HepG2 (cell line): Measurements from ENCODE around the gene CALML6. TPM values are rescaled to one million over a fixed set of nuclear protein-coding genes. Genes with fewer than 3 reads are reported as not detected.

Source experiments
- BORCS8-MEF2B ChIP-seq: sonication (generic); formaldehyde crosslinking; IDR thresholded peaks from 2 replicates; pipeline ENCODE4 v1.8.0; 2022; ENCODE audit warnings: mild to moderate bottlenecking, missing genetic modification reagents
- EED ChIP-seq: sonication (generic); formaldehyde crosslinking; IDR thresholded peaks from 2 replicates; pipeline ENCODE4 v1.5.0; 2020; ENCODE audit warnings: mild to moderate bottlenecking, missing genetic modification reagents
- ERF ChIP-seq: IDR thresholded peaks from 2 replicates; pipeline ENCODE4 v1.6.1; 2018; ENCODE audit warnings: missing biosample characterization, missing genetic modification reagents
- ETV5 ChIP-seq: IDR thresholded peaks from 2 replicates; pipeline ENCODE4 v1.6.1; 2018; ENCODE audit warnings: missing biosample characterization, missing genetic modification reagents, inconsistent platforms, borderline replicate concordance
- FOXA1 ChIP-seq, 2 experiments: fragments of 450-650 bp in 1 of 2; sonication (generic) in 1 of 2; formaldehyde crosslinking in 1 of 2; IDR thresholded peaks; 2 replicates each; pipeline versions ENCODE4 v1.4.0 to v1.6.1; 2016 to 2020; ENCODE audit warnings: missing genetic modification reagents in 1 of 2
- HNF1A ChIP-seq, 2 experiments: sonication (generic) in 1 of 2; formaldehyde crosslinking in 1 of 2; IDR thresholded peaks; 2 replicates each; pipeline versions ENCODE4 v1.4.0 to v1.6.1; 2016 to 2020; ENCODE audit warnings: borderline replicate concordance in 1 of 2, low read depth in 1 of 2, mild to moderate bottlenecking in 1 of 2, missing genetic modification reagents in 1 of 2
- ISL2 ChIP-seq: sonication (generic); formaldehyde crosslinking; IDR thresholded peaks from 2 replicates; pipeline ENCODE4 v1.5.0; 2020; ENCODE audit warnings: missing genetic modification reagents
- KMT2B ChIP-seq: IDR thresholded peaks from 2 replicates; pipeline ENCODE4 v1.6.1; 2016; ENCODE audit warnings: missing genetic modification reagents, missing compliant biosample characterization
- MED8 ChIP-seq: sonication (generic); formaldehyde crosslinking; IDR thresholded peaks from 2 replicates; pipeline ENCODE4 v1.8.1; 2023; ENCODE audit warnings: mild to moderate bottlenecking, missing genetic modification reagents; ENCODE audit not compliant: insufficient replicate concordance
- NONO ChIP-seq, 2 experiments: fragments of 450-650 bp in 1 of 2; sonication (generic) in 1 of 2; formaldehyde crosslinking in 1 of 2; IDR thresholded peaks in 1 of 2; conservative IDR thresholded peaks in 1 of 2; 2 replicates each; pipeline versions ENCODE4 v1.6.1 to v1.8.0; 2017 to 2022; ENCODE audit warnings: mild to moderate bottlenecking in 1 of 2, missing genetic modification reagents in 1 of 2, moderate library complexity in 1 of 2
- RFXAP ChIP-seq: sonication (generic); formaldehyde crosslinking; IDR thresholded peaks from 2 replicates; pipeline ENCODE4 v1.4.0; 2020; ENCODE audit warnings: missing genetic modification reagents, borderline replicate concordance
- SMC3 ChIP-seq: IDR thresholded peaks from 2 replicates; pipeline ENCODE4 v1.6.1; 2011; ENCODE audit warnings: low read length, improper control_type of control experiment
- SNAPC5 ChIP-seq: sonication (generic); formaldehyde crosslinking; IDR thresholded peaks from 2 replicates; pipeline ENCODE4 v1.8.1; 2023; ENCODE audit warnings: mild to moderate bottlenecking, missing genetic modification reagents, borderline replicate concordance
- SOX5 ChIP-seq: IDR thresholded peaks from 2 replicates; pipeline ENCODE4 v1.6.1; 2016; ENCODE audit warnings: borderline replicate concordance
- SPEN ChIP-seq: sonication (generic); formaldehyde crosslinking; IDR thresholded peaks from 2 replicates; pipeline ENCODE4 v1.5.1; 2020; ENCODE audit warnings: low read depth, mild to moderate bottlenecking, missing genetic modification reagents
- ZNF576 ChIP-seq: sonication (generic); formaldehyde crosslinking; IDR thresholded peaks from 2 replicates; pipeline ENCODE4 v1.4.0; 2020; ENCODE audit warnings: mild to moderate bottlenecking, missing genetic modification reagents
- ZNF710 ChIP-seq: sonication (generic); formaldehyde crosslinking; IDR thresholded peaks from 2 replicates; pipeline ENCODE4 v1.5.0; 2020; ENCODE audit warnings: mild to moderate bottlenecking, missing genetic modification reagents, borderline replicate concordance
- ZNF737 ChIP-seq: sonication (generic); formaldehyde crosslinking; IDR thresholded peaks from 2 replicates; pipeline ENCODE4 v1.5.0; 2020; ENCODE audit warnings: missing genetic modification reagents, mild to moderate bottlenecking, borderline replicate concordance
- ZNF784 ChIP-seq: sonication (generic); formaldehyde crosslinking; IDR thresholded peaks from 2 replicates; pipeline ENCODE4 v1.5.1; 2020; ENCODE audit warnings: missing genetic modification reagents, mild to moderate bottlenecking, borderline replicate concordance
- polyA plus RNA-seq, 8 experiments: library from polyadenylated mRNA; depleted of rRNA in 3 of 8; stranded (reverse) in 7 of 8; unstranded in 1 of 8; fragments of >200 nt; fragmentation: Illumina TruSeq in 4 of 8; extraction: Trizol in 4 of 8; gene quantifications; 2 replicates each; pipeline versions ENCODE4 v1.2.1 to v1.2.3, GENCODE V29; 2011 to 2016; ENCODE audit warnings: low read depth in 4 of 8, missing spikeins in 1 of 8, mixed read lengths in 1 of 8; ENCODE audit not compliant: insufficient read depth in 1 of 8
- total RNA-seq, 5 experiments: library from RNA; depleted of rRNA; stranded (reverse); fragments of >200 nt; fragmentation: Illumina TruSeq; extraction: Trizol; gene quantifications; 2 replicates each; pipeline ENCODE4 v1.2.3, GENCODE V29; 2016; ENCODE audit warnings: low read depth in 1 of 5

Gene CALML6
- total and polyA plus RNA-seq, 2 of the 13 experiments (the other 11 are each of a cell fraction or from before 2014, with no cell fraction given): 0.11 to 0.12 TPM

GRCh38 chr1:1942753-1943656 lies 27.9 kb downstream of the CALML6 start (continued):
- no peak for TF ChIP-seq ZNF576 (CRISPR knock-in tag)
- TF ChIP-seq BORCS8-MEF2B (CRISPR knock-in tag): peak; percentile 51
- TF ChIP-seq RFXAP (CRISPR knock-in tag): no peak
- TF ChIP-seq SMC3: no peak
- TF ChIP-seq ZNF784: peak; percentile 86
- TF ChIP-seq MED8 (CRISPR knock-in tag): peak; percentile 81
- no peak for TF ChIP-seq FOXA1 (IDR thresholded peaks at IDR 0.05)
- no peak; the same call in 1 of the 2 replicates for TF ChIP-seq FOXA1 (CRISPR knock-in tag; IDR thresholded peaks at IDR 0.05)
- TF ChIP-seq ISL2 (CRISPR knock-in tag): 0 out of 2 replicates have a peak, but pooled peaks have one; percentile 70
- TF ChIP-seq SPEN: peak; percentile 86; the same call in 1 of the 2 replicates
- TF ChIP-seq ETV5: peak; percentile 95
- TF ChIP-seq EED (CRISPR knock-in tag): 0 out of 2 replicates have a peak, but pooled peaks have one; percentile 74
- 0 out of 2 replicates have a peak, but pooled peaks have one; percentile 54 for TF ChIP-seq ZNF710 (CRISPR knock-in tag)
- no peak for TF ChIP-seq NONO (IDR thresholded peaks at IDR 0.05)
- TF ChIP-seq NONO (CRISPR knock-in tag; conservative IDR thresholded peaks at IDR 0.05): no peak; the same call in 1 of the 2 replicates
- TF ChIP-seq KMT2B (CRISPR knock-in tag): peak; percentile 58
- peak; percentile 83 for TF ChIP-seq ERF
- peak; percentile 33; the same call in 1 of the 2 replicates for TF ChIP-seq HNF1A (IDR thresholded peaks at IDR 0.05; ENCODE audit: low read depth)
- TF ChIP-seq HNF1A (CRISPR knock-in tag; IDR thresholded peaks at IDR 0.05; ENCODE audit: borderline replicate concordance): peak; percentile 49; the same call in 1 of the 2 replicates
- TF ChIP-seq ZNF737 (CRISPR knock-in tag): no peak
- TF ChIP-seq SOX5 (CRISPR knock-in tag): peak; percentile 82
- TF ChIP-seq SNAPC5 (CRISPR knock-in tag): no peak
